Measurements from ENCODE around the gene ABCD3. TPM values are rescaled to one million over a fixed set of nuclear protein-coding genes. Genes with fewer than 3 reads are reported as not detected.
"Not testable (repeated sequence)": the region's sequence is repeated elsewhere in the genome, so short reads cannot be mapped to it uniquely, and the experiment has no call there.

Gene ABCD3
- 10 to 100 TPM; 60.4 to 84.0 (median 68.8) TPM for polyA plus RNA-seq (ENCODE audit: insufficient read length in 4 of 4)

DNA sequence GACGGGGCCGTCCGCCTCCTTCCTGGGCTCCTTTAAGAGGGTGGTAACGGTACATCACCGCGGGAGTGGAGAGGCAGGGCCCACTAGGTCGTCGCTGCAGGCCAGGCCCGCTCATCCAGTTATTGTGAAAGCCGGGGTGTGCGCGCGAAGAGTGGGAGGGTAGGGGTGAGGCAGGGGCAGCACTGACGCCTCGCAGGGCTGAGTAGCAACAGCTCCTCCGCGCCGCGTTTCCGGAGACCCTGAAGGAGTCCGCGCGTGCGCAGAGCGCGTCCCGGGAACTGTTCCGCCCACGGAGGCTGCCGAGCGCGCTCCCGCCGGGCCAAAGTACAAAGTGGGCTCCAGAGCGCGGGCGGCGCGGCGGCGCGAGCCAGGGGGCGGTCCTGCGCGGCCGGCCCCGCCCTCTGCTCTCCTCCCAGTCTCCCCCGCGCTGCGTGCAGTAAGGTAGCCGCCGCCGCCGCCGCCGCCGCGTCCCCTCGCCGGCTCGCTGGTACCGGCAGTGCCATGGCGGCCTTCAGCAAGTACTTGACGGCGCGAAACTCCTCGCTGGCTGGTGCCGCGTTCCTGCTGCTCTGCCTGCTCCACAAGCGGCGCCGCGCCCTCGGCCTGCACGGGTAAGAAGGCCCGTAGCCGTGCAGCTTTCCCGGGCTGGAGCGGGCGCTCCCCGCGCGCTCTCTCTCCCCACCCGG lies at the start of gene ABCD3:
TSS of gene ABCD3 (plus strand) at position 412 of the 686 bp plus-strand sequence. CDS start at position 502, 90 bp downstream.
- peak; percentile 95 to 98 (median 96) for DNase-seq (ENCODE audit: low read depth in 4 of 4, low spot score in 3 of 4)

DNA sequence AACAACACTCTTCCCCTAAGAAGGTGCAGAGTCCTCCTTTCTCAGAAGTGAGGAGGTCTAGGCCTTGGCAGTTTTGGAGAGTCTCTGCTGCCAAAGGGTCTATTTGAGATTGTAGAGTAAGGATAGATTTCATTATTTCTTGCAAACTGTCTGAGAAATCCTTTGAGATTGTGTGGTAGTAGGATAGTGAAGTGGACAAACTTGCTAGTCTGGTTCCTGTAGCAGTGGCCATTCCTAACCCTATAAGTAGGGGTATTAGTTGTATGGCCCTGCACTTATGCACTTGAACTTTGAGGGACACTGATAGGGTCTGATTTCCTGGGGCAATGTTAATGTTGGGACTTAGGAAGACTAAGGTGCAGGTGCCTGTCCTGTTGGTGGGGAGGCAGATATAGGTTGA lies 45.4 kb upstream of the ABCD3 start:
- DNase-seq (ENCODE audit: low read depth in 4 of 4, low spot score in 3 of 4), result not testable (repeated sequence)

DNA sequence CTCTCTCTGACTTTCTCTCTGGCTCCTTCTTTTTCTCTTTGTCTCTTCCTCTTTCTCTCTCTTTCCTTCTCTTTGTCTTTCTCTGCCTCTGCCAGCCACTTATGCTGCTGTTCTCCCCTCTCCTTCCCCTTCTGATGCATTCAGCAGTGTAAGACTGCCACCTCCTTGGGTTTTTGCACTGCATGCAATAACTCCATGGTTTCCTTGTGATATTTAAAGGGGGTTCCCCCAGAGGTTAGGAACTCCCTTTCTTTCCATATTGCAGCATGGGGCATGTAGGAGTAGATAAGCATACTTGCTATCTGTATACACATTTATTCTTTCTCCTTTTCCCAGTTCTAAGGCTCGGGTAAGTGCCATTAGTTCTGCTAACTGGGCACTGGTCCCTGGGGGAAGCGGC lies 44.9 kb upstream of the ABCD3 start:
- DNase-seq (ENCODE audit: low read depth in 4 of 4, low spot score in 3 of 4), result not testable (repeated sequence)

DNA sequence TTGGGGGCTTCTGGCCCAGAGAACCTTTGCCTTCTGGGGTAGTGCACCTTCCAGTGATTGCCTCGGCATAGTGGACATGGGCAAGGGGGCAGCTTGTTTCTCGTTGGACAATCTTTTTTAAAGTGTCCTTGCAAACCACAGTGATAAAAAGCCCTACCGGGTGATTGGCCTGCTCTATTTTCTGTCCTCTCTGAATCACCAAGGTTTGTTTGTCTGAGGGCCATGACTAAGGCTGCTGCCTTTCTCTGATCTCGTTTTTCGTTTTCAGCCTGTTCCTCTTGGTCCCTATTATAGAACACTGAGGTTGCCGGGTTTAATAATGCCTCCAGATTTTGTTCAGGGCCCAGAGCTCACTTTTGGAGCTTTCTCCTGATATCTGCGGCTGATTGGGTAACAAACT lies 42.5 kb upstream of the ABCD3 start:
- not testable (repeated sequence) for DNase-seq (ENCODE audit: low read depth in 4 of 4, low spot score in 3 of 4)

DNA sequence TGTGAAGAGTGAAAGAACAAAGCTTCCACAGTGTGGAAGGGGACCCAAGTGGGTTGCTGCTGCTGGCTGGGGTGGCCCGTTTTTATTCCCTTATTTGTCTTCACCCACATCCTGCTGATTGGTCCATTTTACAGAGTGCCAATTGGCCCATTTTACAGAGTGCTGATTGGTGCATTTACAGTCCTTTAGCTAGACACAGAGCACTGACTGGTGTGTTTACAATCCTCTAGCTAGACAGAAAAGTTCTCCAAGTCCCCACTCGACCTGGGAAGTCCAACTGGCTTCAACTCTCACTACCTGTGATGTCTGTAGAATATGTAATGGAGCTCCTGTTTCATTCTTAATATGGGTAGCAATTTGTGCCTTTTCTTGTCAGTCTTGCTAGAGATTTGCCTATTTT lies 39.7 kb upstream of the ABCD3 start:
- DNase-seq (ENCODE audit: low read depth in 4 of 4, low spot score in 3 of 4), result not testable (repeated sequence)

DNA sequence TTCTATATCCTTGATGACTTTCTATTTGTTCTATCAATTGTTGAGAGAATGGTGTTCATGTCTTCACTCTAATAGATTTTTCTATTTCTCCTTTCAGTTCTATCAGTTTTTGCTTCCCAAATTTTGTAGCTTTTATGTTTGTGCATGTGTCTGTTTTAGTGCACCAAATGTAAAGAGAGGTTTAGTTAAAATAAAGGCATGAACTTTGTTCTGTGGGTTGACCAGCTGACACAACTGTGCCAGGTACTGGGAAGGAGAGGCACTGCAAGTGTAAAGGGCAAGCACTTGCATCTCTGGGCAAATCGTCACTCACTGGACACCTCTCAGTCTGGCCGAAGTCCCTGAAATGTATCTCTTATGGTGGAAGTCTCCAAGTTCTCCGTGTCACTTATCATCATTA lies 38.6 kb upstream of the ABCD3 start:
- DNase-seq (ENCODE audit: low read depth in 4 of 4, low spot score in 3 of 4), result no peak

DNA sequence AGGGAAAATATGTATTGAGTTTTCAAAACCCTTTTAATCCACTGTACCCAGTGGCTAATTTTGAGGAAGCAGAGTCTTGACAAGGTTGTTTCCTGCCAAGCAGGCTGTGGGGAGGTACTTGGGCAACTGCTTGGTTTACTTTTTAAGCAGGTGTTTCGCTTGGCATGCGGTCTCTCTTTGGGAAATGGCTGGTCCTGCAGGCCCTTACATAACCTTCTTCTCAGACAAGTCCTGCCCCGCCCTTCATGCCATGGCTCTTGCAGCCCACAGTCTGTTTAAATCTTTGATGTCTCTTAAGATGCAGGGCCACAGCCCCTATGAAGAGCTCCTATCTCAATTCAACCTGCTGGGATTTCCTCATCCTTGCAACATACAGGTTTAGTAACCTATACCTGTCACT lies 36.0 kb upstream of the ABCD3 start:
- DNase-seq (ENCODE audit: low read depth in 4 of 4, low spot score in 3 of 4), result no peak

DNA sequence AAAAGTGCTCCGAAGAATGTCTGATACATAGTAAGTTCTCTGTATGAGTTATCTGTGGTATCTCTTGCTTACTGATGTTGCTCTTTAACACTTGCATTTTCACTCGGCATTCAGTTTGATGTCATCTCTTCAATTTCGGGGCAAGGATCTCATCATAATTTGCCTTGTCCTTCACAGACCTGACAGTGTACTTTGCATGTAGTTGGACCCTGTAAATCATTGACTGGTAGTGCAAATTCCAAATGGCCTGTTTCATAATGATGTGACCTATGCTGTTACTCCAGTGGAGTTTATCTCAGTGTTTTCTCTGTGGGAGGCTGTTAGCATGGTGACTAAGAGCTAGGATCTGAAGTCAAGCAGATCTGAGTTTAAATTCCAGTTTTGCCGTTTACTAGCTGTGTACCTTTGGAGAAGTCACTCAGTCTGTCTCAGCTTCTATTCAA lies 34.2 kb upstream of the ABCD3 start:
- peak in 3 of 4 donors; percentile 49 to 63 (median 58) for DNase-seq (ENCODE audit: low read depth in 4 of 4, low spot score in 3 of 4)

DNA sequence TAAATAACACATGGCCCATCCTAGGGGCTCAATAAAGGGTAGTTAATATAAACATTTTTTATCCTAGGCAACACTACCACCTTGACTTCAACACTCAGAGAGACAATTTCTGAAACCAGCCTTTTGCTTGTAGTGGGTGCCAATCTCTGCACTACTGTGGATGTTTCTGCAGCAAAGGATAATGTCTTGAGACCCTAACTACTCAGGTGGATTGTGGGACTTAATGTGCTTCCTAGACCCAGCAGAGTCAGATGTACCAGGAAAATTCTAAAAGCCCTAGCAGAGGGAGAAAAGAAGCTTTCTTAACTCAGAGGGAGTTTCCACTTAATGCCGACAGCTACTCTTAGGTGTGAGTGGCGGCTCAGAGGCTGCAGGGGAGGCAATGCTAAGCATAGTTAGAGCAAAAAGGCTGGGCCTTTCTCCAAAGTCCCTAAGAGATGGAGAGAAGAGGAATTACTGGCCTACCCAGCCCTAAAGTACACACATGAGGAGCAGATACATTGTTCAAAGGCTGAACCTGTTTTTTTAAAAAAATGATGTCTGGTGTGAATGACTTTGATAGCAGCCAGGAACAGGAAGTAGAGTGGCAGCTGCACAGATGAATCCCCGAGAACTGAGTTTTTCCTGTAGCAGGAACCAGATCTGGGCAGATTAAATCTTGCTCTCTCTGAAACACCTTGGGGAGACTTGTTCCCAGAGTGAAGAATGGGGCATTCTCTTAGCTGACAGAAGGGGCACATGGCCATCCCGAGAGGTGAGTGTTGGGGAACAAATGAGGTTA lies 33.5 kb upstream of the ABCD3 start:
- DNase-seq (ENCODE audit: low read depth in 4 of 4, low spot score in 3 of 4), result no peak

DNA sequence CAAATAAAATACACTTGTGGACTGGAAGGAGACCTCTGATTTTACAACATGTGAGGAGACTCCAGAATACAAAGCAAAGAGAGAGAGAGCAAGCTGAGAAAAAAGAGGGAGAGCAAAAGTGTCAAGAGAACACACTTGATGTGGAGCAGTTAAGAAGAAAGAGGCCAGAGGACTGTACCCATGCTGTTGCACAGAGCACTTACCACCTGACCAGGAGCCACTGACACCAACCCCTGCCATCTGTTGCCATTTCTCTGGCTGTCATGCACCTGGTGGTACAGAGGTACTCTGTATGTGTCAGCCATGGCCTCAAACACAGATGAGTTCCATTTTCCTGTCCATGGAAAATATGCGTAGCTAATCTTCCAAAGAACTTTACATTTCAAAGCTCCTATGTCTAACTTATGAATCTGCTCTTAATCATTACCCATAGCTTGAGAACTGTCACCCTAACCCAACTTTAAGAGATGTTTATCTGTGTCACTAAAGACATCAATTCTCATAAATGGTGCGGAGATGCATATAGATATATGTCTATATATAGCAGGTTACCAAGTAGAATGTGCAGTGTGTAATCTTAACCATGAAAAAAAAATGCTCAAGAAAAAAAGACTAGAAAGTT lies 32.8 kb upstream of the ABCD3 start:
- DNase-seq (ENCODE audit: low read depth in 4 of 4, low spot score in 3 of 4), result no peak

DNA sequence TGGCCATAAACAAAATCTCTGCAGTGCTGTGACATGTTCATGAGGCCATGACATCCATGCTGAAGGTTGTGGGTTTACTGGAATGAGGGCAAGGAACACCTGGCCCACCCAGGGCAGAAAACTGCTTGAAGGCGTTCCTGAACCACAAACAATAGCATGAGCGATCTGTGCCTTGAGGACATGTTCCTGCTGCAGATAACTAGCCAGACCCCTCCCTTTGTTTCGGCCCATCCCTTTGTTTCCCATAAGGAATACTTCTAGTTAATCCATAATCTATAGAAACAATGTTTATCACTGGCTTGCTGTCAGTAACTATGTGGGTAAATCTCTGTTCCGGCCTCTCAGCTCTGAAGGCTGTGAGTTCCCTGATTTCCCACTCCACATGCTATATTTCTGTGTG lies 28.9 kb upstream of the ABCD3 start:
- no peak for DNase-seq (ENCODE audit: low read depth in 4 of 4, low spot score in 3 of 4)

DNA sequence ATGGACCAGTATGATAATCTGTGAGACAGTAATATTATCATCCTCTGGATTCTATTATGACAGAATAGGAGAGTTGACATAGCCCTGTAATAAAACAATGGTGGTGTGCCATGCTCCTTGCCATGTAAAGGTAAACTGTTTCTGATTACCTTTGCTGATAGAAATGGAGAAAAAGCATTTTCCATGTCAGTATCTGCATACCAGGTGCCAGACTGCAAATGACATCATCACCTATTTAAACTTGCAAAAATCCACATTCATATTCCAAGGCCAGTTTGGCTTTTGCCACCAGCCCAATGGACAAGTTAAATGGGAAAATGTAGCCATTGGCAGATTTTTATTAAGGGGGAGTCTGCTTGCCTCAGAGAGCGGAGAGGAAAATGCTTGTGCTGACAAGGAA lies 23.9 kb upstream of the ABCD3 start:
- no peak for DNase-seq (ENCODE audit: low read depth in 4 of 4, low spot score in 3 of 4)

DNA sequence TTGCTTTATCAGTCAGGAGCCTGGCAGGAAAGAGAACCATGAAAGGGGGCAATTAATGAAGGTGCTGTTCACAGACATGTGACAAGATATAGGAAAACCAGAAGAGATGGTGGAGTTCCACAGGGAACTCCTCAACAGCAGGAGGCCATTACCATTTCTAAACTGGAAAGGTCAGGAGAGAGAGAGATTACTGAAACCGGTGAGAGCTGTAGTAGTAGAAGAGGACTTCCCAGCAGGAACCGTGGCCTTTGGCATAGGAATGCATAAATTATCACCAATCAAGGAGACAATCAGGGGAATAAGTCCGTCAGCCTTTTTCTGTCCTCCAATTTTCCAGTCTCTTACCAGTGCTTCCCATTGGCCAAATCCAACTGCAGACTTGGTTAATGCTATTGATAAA lies 23.0 kb upstream of the ABCD3 start:
- no peak for DNase-seq (ENCODE audit: low read depth in 4 of 4, low spot score in 3 of 4)

DNA sequence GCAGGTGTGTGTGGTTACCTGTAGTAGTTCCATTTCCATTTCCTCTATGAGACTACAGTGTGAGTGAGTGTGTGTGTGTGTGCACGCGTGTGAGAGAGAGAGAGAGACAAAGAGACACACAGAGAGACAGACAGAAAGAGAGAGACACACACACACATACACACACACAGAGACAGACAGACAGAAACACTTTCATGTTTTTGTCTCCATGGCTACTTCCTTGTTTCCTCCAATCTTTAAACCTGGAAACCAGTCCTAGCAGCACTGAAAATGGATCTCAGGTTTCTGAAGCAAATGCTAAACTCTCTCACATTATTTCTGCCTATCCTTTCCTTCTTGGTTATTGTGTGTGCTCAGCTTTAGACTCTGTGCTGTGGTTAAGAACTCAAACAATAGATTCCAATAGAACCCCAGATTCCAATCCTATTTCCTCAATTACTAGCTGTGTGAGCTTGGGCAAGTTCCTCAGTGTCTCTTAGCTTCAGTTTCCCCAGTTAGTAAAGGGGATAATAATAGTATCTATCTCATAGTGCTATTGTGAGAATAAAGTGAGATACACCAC lies 22.4 kb upstream of the ABCD3 start:
- no peak for DNase-seq (ENCODE audit: low read depth in 4 of 4, low spot score in 3 of 4)

DNA sequence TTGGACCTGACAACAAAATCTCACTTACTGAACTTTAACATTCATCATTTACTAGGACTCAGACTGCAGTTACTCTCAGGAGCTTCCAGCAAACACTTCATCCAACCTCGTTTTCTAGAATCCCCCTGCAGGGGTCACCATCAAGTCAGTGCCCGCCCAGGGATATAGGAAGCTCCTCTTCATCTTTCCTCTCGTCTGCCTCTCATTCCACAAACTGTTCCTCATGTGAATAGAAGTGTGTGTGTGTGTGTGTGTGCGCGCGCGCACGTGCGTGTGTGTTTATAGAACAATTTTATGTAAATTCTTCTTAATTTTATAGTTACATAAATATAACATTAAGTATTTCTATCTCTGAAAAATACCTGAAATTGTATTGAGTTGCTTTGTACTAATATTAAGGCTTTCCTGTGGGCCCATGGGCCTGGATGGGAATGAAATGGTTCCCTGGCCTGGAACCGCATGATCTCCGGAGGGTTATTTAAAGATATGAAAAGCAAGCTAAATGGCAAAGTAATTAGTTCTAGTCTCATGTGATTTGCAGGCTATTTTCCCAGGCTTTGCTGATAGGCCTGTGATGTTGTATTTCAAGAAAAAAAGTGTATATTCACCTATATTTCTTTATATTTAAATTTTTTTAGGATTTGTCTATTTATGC lies 21.7 kb upstream of the ABCD3 start:
- no peak for DNase-seq (ENCODE audit: low read depth in 4 of 4, low spot score in 3 of 4)

DNA sequence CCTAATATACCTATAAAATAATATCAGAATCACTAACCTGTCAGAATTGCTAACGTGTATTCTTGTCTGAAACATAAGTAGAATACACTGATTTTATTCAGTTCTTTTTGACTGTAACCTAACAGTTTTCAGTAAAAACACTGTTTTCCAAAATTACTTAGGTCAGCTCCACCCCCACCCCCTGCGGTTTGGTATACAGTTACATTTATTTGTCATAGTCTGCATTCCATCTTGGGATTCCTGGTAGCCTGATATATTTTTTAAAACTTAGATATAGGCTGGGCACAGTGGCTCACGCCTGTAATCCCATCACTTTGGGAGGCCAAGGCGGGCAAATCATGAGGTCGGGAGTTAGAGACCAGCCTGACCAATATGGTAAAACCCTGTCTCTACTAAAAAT lies 19.8 kb upstream of the ABCD3 start:
- no peak for DNase-seq (ENCODE audit: low read depth in 4 of 4, low spot score in 3 of 4)

DNA sequence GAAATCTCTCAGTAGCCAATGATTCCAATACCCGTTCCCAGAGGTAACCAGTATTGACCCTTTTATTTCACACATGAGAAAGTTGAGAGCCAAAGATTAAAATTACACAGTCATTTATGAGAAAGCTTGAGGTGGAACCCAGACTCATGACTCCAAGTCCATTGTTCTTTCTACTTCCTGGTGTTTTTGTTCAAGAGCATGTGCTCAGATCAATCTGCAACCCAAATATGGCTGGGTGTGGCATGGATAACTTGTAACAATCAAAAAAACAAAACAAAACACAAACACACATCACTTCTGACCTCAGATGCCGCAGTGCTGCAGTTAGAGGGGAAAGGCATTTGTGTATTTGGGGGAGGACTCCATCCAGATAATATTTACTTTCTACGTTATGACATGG lies 18.7 kb upstream of the ABCD3 start:
- DNase-seq (ENCODE audit: low read depth in 4 of 4, low spot score in 3 of 4), result no peak

DNA sequence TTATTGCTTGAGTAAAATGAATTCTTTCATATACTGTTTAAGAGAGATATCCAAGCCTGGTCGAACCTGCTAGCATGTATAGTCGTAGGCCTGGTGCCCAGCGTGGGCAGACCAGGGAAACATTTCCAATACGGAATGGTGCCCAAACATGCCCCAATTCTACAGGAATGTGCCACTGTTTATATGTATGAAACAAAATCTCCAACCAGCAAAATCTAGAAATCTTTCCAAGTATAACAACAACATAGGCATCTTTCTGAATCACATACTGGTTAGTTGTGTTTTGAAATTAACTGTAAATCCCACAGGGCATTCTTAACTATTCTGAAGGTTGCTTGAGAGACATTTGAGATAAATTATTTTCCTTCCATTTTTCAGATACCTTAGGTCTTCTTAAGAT lies 17.0 kb upstream of the ABCD3 start:
- no peak for DNase-seq (ENCODE audit: low read depth in 4 of 4, low spot score in 3 of 4)

DNA sequence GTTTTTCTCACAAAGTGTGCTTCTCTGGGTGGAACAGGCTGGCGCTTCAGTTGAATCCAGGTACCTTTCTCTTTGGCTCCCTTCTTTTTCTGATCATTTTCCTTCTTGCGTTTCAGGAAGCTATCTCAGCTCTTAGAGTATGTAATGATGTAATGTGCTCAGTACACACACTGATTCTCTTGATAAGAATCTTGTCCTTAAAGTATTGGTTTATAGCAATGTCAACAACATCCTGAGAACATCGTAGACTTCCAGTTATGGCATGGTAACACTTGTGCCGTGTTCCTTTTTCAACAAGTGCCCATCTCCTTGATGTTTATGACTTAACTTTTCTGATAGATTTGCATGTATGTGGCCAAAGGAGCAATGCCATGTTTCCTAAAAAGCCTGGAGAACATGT lies 11.7 kb upstream of the ABCD3 start:
- DNase-seq (ENCODE audit: low read depth in 4 of 4, low spot score in 3 of 4), result no peak

DNA sequence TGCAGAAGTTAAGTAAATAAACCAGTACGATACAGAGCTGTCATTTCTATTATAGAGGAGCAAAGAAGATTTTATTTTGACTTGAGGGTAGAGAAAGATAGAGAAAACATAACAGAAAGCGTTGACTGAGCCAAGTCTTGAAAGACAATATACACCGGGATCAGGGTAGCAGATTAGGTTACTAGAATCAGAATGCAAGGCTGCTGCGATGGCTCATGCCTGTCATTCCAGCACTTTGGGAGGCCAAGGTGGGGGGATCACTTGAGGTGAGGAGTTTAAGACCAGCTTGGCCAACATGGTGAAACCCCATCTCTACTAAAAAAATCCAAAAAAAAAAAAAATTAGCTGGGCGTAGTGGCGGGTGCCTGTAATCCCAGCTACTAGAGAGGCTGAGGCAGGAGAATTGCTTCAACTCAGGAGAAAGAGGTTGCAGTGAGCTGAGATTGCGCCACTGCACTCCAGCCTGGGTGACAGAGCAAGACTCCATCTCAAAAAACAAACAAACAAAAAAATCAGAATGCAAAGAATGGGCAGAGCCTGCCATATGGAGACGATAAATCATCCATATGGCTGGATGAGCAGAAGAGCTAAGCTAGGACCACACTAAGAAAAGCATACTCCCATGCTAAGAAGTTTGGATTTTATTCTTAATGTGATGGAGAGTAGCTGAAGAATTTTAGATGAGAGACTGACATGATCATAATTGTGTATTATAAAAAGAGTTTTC lies 9.9 kb upstream of the ABCD3 start:
- no peak for DNase-seq (ENCODE audit: low read depth in 4 of 4, low spot score in 3 of 4)

Data from right renal pelvis (tissue), 4 donors.